Endodermal cell (in vitro differentiated cells): Measurements from ENCODE around the gene CPM. TPM values are rescaled to one million over a fixed set of nuclear protein-coding genes. Genes with fewer than 3 reads are reported as not detected.

Experiments used
- DNase-seq: peaks from one replicate; pipeline ENCODE4 v3.0.0-alpha.2; 2017
- H3K27ac ChIP-seq: 2 replicates; pipeline ENCODE4 v1.5.1; 2013; ENCODE audit warnings: mild to moderate bottlenecking, low read depth, low read length, moderate library complexity
- H3K27me3 ChIP-seq: 2 replicates; pipeline ENCODE4 v1.6.1; 2013; ENCODE audit warnings: mild to moderate bottlenecking, low read length, moderate library complexity; ENCODE audit not compliant: insufficient read depth, control insufficient read depth, poor library complexity, severe bottlenecking
- H3K36me3 ChIP-seq: 2 replicates; pipeline ENCODE4 v1.7.0; 2013; ENCODE audit warnings: mild to moderate bottlenecking, low read length, moderate library complexity; ENCODE audit not compliant: control insufficient read depth, insufficient read depth
- H3K4me1 ChIP-seq: one replicate; pipeline ENCODE4 v1.7.0; 2013; ENCODE audit warnings: low read length; ENCODE audit not compliant: control insufficient read depth, insufficient read depth
- H3K4me3 ChIP-seq: 2 replicates; pipeline ENCODE4 v1.5.1; 2013; ENCODE audit warnings: mild to moderate bottlenecking, low read length, moderate library complexity
- H3K9ac ChIP-seq: 2 replicates; pipeline ENCODE4 v1.6.1; 2013; ENCODE audit warnings: mild to moderate bottlenecking, low read length, moderate library complexity; ENCODE audit not compliant: poor library complexity, severe bottlenecking; ENCODE audit errors: extremely low read depth
- H3K9me3 ChIP-seq: 2 replicates; pipeline ENCODE4 v1.6.1; 2013; ENCODE audit warnings: mild to moderate bottlenecking, low read length, moderate library complexity; ENCODE audit not compliant: control insufficient read depth
- H3K27ac Mint-ChIP-seq: 2 replicates; pipeline ENCODE4 v1.8.0; 2020; ENCODE audit warnings: mixed read lengths
- H3K27me3 Mint-ChIP-seq: 2 replicates; pipeline ENCODE4 v1.8.0; 2021; ENCODE audit warnings: mild to moderate bottlenecking, mixed read lengths; ENCODE audit not compliant: insufficient read depth
- H3K36me3 Mint-ChIP-seq: 2 replicates; pipeline ENCODE4 v1.8.0; 2020; ENCODE audit warnings: low read depth, mixed read lengths
- H3K4me1 Mint-ChIP-seq: 2 replicates; pipeline ENCODE4 v1.8.0; 2020; ENCODE audit warnings: mixed read lengths
- H3K4me3 Mint-ChIP-seq: 2 replicates; pipeline ENCODE4 v1.8.0; 2020; ENCODE audit warnings: mild to moderate bottlenecking, moderate library complexity, mixed read lengths
- H3K9me3 Mint-ChIP-seq: 2 replicates; pipeline ENCODE4 v1.8.0; 2020; ENCODE audit warnings: mild to moderate bottlenecking, mixed read lengths
- CTCF ChIP-seq: fragments of 200-600 bp; sonication (generic); conservative IDR thresholded peaks from 2 replicates; pipeline ENCODE4 v1.5.0; 2021; ENCODE audit warnings: antibody characterized with exemption, mild to moderate bottlenecking
- WGBS, 2 experiments: methylation state at CpG; one replicate each; pipeline versions ENCODE4 v1.1.5 to v1.1.7; 2013; ENCODE audit warnings: missing lambda C conversion rate in 2 of 2, mixed read lengths in 1 of 2; ENCODE audit not compliant: insufficient coverage in 1 of 2, insufficient read length in 1 of 2; 5-methylcytosine and 5-hydroxymethylcytosine counted together
- total RNA-seq, 2 donors: library from RNA; stranded (reverse); fragmentation: NEBNext Ultra II Directional in 1 of 2; extraction: Animal tissue kit (Norgen Biotek cat#: 25700) in 1 of 2; gene quantifications; 2 replicates in 1 of 2; 3 replicates in 1 of 2; pipeline ENCODE4 v1.2.1, GENCODE V29; 2021

The CPM gene
- total RNA-seq, 2 donors from 2014 or later: 0.80 to 0.86 TPM

- TF ChIP-seq CTCF: no peak
- WGBS, 2 experiments: 99 to 100% methylated on average over 4 to 8 of the region's 8 CpGs
- Mint-ChIP-seq H3K27ac (no peak overlapping the region), H3K4me3 (no peak overlapping the region), H3K27me3 (no peaks in the 10 kb centered on the region), H3K4me1 (peaks cover 9% of the 10 kb centered on the region), H3K36me3 (peaks cover 63% of the 10 kb centered on the region), H3K9me3 (no peaks in the 10 kb centered on the region)
- DNase-seq: no peak
- Histone ChIP-seq H3K27ac (no peak overlapping the region), H3K9me3 (no peaks in the 10 kb centered on the region), H3K36me3 (peaks cover 87% of the 10 kb centered on the region), H3K27me3 (no peaks in the 10 kb centered on the region), H3K4me3 (no peak overlapping the region), H3K4me1 (no peaks in the 10 kb centered on the region), H3K9ac (no peak overlapping the region)
Observed at GRCh38 chr12:68815928-68816800, 116.8 kb downstream of the CPM start.

- no peak overlapping the region for H3K4me3 ChIP-seq
- H3K27ac ChIP-seq: no peak overlapping the region
- TF ChIP-seq CTCF: no peak
- H3K36me3 ChIP-seq: peaks cover 84% of the 10 kb centered on the region
- no peaks in the 10 kb centered on the region for H3K27me3 Mint-ChIP-seq
- 91% methylated on average over 4 of the region's 5 CpGs; no CpG with 5 or more reads in 1 of the 2 experiments for WGBS, 2 experiments
- H3K27me3 ChIP-seq: no peaks in the 10 kb centered on the region
- no peaks in the 10 kb centered on the region for H3K9me3 Mint-ChIP-seq
- H3K27ac Mint-ChIP-seq: no peak overlapping the region
- H3K36me3 Mint-ChIP-seq: peaks cover 60% of the 10 kb centered on the region
- H3K4me3 Mint-ChIP-seq: no peak overlapping the region
- H3K9me3 ChIP-seq: no peaks in the 10 kb centered on the region
- DNase-seq: no peak
- H3K4me1 Mint-ChIP-seq: peaks cover 9% of the 10 kb centered on the region
- no peak overlapping the region for H3K9ac ChIP-seq
- no peaks in the 10 kb centered on the region for H3K4me1 ChIP-seq
Observed at GRCh38 chr12:68815232-68815927, 117.6 kb downstream of the CPM start.

GRCh38 chr12:68814490-68815231 lies 118.3 kb downstream of the CPM start:
- TF ChIP-seq CTCF: no peak
- 100% methylated on average over 1 to 2 of the region's 3 CpGs for WGBS, 2 experiments
- Mint-ChIP-seq H3K27me3 (no peaks in the 10 kb centered on the region), H3K27ac (no peak overlapping the region), H3K4me3 (no peak overlapping the region), H3K9me3 (no peaks in the 10 kb centered on the region), H3K4me1 (peaks cover 9% of the 10 kb centered on the region), H3K36me3 (peaks cover 61% of the 10 kb centered on the region)
- H3K27ac ChIP-seq: no peak overlapping the region
- no peaks in the 10 kb centered on the region for H3K27me3 ChIP-seq
- no peak overlapping the region for H3K9ac ChIP-seq
- no peaks in the 10 kb centered on the region for H3K4me1 ChIP-seq
- H3K4me3 ChIP-seq: no peak overlapping the region
- no peak for DNase-seq
- no peaks in the 10 kb centered on the region for H3K9me3 ChIP-seq
- H3K36me3 ChIP-seq: peaks cover 83% of the 10 kb centered on the region
